ENCODE measurements around the gene DNM3. TPM values are rescaled to one million over a fixed set of nuclear protein-coding genes. Genes with fewer than 3 reads are reported as not detected.

DNM3 gene
- total RNA-seq, 6 experiments from 2014 or later: 0.25 to 0.73 (median 0.39) TPM

- H3K9me3 Mint-ChIP-seq: no peaks in the 10 kb centered on the region
- H3K4me1 Mint-ChIP-seq (ENCODE audit: low read depth): peaks cover 72% of the 10 kb centered on the region
- no peaks in the 10 kb centered on the region; the same call in 1 of the 2 replicates for H3K27me3 Mint-ChIP-seq (ENCODE audit: insufficient read depth)
- TF ChIP-seq, protein P1, sequence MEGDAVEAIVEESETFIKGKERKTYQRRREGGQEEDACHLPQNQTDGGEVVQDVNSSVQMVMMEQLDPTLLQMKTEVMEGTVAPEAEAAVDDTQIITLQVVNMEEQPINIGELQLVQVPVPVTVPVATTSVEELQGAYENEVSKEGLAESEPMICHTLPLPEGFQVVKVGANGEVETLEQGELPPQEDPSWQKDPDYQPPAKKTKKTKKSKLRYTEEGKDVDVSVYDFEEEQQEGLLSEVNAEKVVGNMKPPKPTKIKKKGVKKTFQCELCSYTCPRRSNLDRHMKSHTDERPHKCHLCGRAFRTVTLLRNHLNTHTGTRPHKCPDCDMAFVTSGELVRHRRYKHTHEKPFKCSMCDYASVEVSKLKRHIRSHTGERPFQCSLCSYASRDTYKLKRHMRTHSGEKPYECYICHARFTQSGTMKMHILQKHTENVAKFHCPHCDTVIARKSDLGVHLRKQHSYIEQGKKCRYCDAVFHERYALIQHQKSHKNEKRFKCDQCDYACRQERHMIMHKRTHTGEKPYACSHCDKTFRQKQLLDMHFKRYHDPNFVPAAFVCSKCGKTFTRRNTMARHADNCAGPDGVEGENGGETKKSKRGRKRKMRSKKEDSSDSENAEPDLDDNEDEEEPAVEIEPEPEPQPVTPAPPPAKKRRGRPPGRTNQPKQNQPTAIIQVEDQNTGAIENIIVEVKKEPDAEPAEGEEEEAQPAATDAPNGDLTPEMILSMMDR (IDR thresholded peaks at IDR 0.05): no peak
- no peak for DNase-seq
- no peaks in the 10 kb centered on the region for H3K36me3 Mint-ChIP-seq (ENCODE audit: low read depth)
- H3K4me3 Mint-ChIP-seq: no peak overlapping the region
- no peak overlapping the region for H3K27ac Mint-ChIP-seq
These were observed 568.7 kb downstream of the DNM3 start for GRCh38 chr1:172410027-172410426.

- no peaks in the 10 kb centered on the region for H3K36me3 Mint-ChIP-seq (ENCODE audit: low read depth)
- H3K27me3 Mint-ChIP-seq (ENCODE audit: insufficient read depth): no peaks in the 10 kb centered on the region; the same call in 1 of the 2 replicates
- no peak overlapping the region for H3K4me3 Mint-ChIP-seq
- H3K4me1 Mint-ChIP-seq (ENCODE audit: low read depth): peaks cover 56% of the 10 kb centered on the region
- TF ChIP-seq, protein P1 (IDR thresholded peaks at IDR 0.05): no peak
- DNase-seq: no peak
- H3K27ac Mint-ChIP-seq: no peak overlapping the region
- no peaks in the 10 kb centered on the region for H3K9me3 Mint-ChIP-seq
These were observed 570.6 kb downstream of the DNM3 start for GRCh38 chr1:172411791-172412338.

GRCh38 chr1:172414331-172414730 is 573.0 kb downstream of the DNM3 start:
- Mint-ChIP-seq H3K36me3 (ENCODE audit: low read depth) (no peaks in the 10 kb centered on the region), H3K4me3 (no peak overlapping the region), H3K27ac (no peak overlapping the region)

GRCh38 chr1:172416496-172417035 is 575.3 kb downstream of the DNM3 start:
- no peak for DNase-seq
- Mint-ChIP-seq H3K27me3 (ENCODE audit: insufficient read depth) (no peaks in the 10 kb centered on the region; the same call in 1 of the 2 replicates), H3K4me3 (no peak overlapping the region), H3K36me3 (ENCODE audit: low read depth) (no peaks in the 10 kb centered on the region), H3K4me1 (ENCODE audit: low read depth) (peaks cover 39% of the 10 kb centered on the region), H3K27ac (no peak overlapping the region), H3K9me3 (no peaks in the 10 kb centered on the region)
- TF ChIP-seq, protein P1 (IDR thresholded peaks at IDR 0.05): no peak

More at GRCh38 chr1:172414331-172414730, 573.0 kb downstream of the DNM3 start:
- Mint-ChIP-seq H3K9me3 (no peaks in the 10 kb centered on the region), H3K4me1 (ENCODE audit: low read depth) (peaks cover 47% of the 10 kb centered on the region), H3K27me3 (ENCODE audit: insufficient read depth) (no peaks in the 10 kb centered on the region; the same call in 1 of the 2 replicates)
- TF ChIP-seq, protein P1 (IDR thresholded peaks at IDR 0.05): no peak
- peak; percentile 75 for DNase-seq

DNA sequence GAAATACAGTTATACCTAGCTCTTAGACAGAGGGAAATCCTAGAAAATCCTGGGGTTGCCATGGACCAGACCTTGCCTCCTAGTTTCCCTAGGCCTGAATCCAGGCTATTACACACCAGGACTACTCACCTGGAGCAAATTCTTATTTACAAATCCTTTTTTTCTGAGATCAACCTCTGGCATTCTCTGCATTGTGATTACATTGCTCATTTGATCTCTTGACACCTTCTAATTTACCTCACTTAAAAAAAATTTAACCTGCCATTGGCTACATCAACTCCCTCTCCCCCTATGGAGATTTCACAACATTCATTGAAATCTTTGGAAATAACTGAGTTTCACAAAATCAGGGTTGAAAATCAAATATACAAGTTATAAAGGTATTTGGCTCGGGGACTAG is 576.3 kb downstream of the DNM3 start:
- peaks cover 29% of the 10 kb centered on the region for H3K4me1 Mint-ChIP-seq (ENCODE audit: low read depth)
- no peak overlapping the region for H3K27ac Mint-ChIP-seq
- no peak overlapping the region for H3K4me3 Mint-ChIP-seq
- DNase-seq: no peak
- TF ChIP-seq, protein P1 (IDR thresholded peaks at IDR 0.05): no peak
- no peaks in the 10 kb centered on the region; the same call in 1 of the 2 replicates for H3K27me3 Mint-ChIP-seq (ENCODE audit: insufficient read depth)
- H3K36me3 Mint-ChIP-seq (ENCODE audit: low read depth): no peaks in the 10 kb centered on the region
- no peaks in the 10 kb centered on the region for H3K9me3 Mint-ChIP-seq

Measured in HFFc6 (cell line).